HEK293T (cell line): ENCODE results near the gene SETBP1.

Experiments
- CTCF ChIA-PET: fragments of 350-600 bp; formaldehyde crosslinking; extraction: SDS; loops from one replicate; lab custom pipeline; 2021; ENCODE audit warnings: antibody characterized with exemption, inconsistent platforms; lab: Yijun Ruan, JAX
- POLR2A ChIA-PET: fragments of 350-600 bp; formaldehyde crosslinking; extraction: SDS; loops from one replicate; lab custom pipeline; 2020; ENCODE audit warnings: antibody characterized with exemption, inconsistent platforms; lab: Yijun Ruan, JAX
- DNase-seq: peaks from one replicate; pipeline ENCODE4 v3.0.0; 2012; ENCODE audit warnings: mixed read lengths; ENCODE audit errors: extremely low spot score
- ARNT ChIP-seq: fragments of 450-650 bp; IDR thresholded peaks from 2 replicates; pipeline ENCODE4 v1.6.1; 2017; ENCODE audit warnings: mild to moderate bottlenecking
- BHLHE40 ChIP-seq: fragments of 450-650 bp; IDR thresholded peaks from 2 replicates; pipeline ENCODE4 v1.6.1; 2016; ENCODE audit warnings: mild to moderate bottlenecking, moderate library complexity, borderline replicate concordance
- CTBP1 ChIP-seq: fragments of 450-650 bp; IDR thresholded peaks from 2 replicates; pipeline ENCODE4 v1.6.1; 2016; ENCODE audit warnings: borderline replicate concordance
- ELF4 ChIP-seq: fragments of 450-650 bp; IDR thresholded peaks from 2 replicates; pipeline ENCODE4 v1.6.1; 2017; ENCODE audit warnings: antibody characterized with exemption
- FOXA1 ChIP-seq: fragments of 450-650 bp; IDR thresholded peaks from 2 replicates; pipeline ENCODE4 v1.6.1; 2016; ENCODE audit warnings: mild to moderate bottlenecking
- FOXK2 ChIP-seq: fragments of 450-650 bp; IDR thresholded peaks from 2 replicates; pipeline ENCODE4 v1.6.1; 2016; ENCODE audit warnings: mild to moderate bottlenecking
- FOXM1 ChIP-seq: fragments of 450-650 bp; IDR thresholded peaks from 2 replicates; pipeline ENCODE4 v1.6.1; 2017; ENCODE audit warnings: mild to moderate bottlenecking, borderline replicate concordance
- HDGF ChIP-seq: fragments of 450-650 bp; IDR thresholded peaks from 2 replicates; pipeline ENCODE4 v1.6.1; 2017; ENCODE audit warnings: antibody characterized with exemption, borderline replicate concordance
- L3MBTL2 ChIP-seq: fragments of 450-650 bp; conservative IDR thresholded peaks from 2 replicates; pipeline ENCODE4 v1.6.1; 2016; ENCODE audit warnings: mild to moderate bottlenecking
- LEF1 ChIP-seq: fragments of 450-650 bp; IDR thresholded peaks from 2 replicates; pipeline ENCODE4 v1.6.1; 2017; ENCODE audit warnings: mild to moderate bottlenecking, borderline replicate concordance
- NFRKB ChIP-seq: fragments of 450-650 bp; IDR thresholded peaks from 2 replicates; pipeline ENCODE4 v1.6.1; 2016; ENCODE audit warnings: mild to moderate bottlenecking, moderate library complexity
- SP1 ChIP-seq: fragments of 450-650 bp; IDR thresholded peaks from 2 replicates; pipeline ENCODE4 v1.6.1; 2017
- SUZ12 ChIP-seq: fragments of 450-650 bp; IDR thresholded peaks from 2 replicates; pipeline ENCODE4 v1.6.1; 2016; ENCODE audit warnings: mild to moderate bottlenecking
- TARDBP ChIP-seq: fragments of 450-650 bp; IDR thresholded peaks from 2 replicates; pipeline ENCODE4 v1.6.1; 2016
- ZNF384 ChIP-seq: fragments of 450-650 bp; IDR thresholded peaks from 2 replicates; pipeline ENCODE4 v1.6.1; 2016
- TF ChIP-seq, protein P1 (sequence below): fragments of 450-650 bp; IDR thresholded peaks from 2 replicates; pipeline ENCODE4 v1.6.1; 2016

The SETBP1 gene

DNA sequence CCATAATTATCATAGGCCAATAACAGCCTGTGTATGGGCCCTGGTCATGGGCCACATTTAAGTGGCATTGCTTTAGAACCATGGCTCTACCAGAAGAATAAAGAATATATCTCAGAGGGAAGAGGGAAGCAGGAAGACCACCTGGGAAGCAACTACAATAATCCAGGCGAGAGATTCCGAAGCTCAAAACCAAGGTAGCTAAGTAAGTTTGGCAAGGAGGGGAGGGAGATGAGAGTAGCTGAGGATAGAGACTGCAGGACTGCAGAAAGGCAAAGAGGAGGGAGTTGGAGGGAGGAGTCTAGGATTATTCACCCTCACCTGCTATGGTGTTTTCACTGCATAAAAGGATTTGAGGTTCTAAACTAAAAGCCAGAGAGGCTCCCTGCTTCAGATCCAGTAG lies 293.5 kb downstream of the SETBP1 start:
- DNase-seq, result no peak
- ChIA-PET CTCF (no interaction called here), POLR2A (no interaction called here)
- no peak for TF ChIP-seq HDGF
- TF ChIP-seq ARNT, result no peak
- TF ChIP-seq CTBP1, result no peak
- TF ChIP-seq ZNF384, result no peak
- no peak for TF ChIP-seq FOXK2

DNA sequence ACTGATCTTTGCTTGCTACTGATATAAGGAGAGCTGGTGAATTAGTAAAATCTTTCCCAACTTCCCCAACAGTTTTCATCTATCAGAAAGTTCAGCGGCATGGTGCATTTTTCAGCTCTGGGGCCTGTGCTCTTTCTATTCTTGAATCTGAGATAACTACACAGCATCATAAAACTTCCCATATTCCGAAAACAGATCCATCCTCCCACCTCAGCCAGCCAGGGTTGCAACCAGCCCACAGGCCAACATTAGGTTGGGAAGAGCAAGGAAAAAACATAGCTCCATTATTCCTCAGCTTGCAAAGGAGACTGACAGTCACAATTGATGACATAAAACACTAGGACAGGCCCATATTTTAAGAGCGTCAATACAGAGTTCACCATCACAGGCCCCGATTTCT lies 297.2 kb downstream of the SETBP1 start:
- DNase-seq, result no peak
- ChIA-PET POLR2A (no interaction called here), CTCF (no interaction called here)
- TF ChIP-seq CTBP1 (no peak), NFRKB (no peak), BHLHE40 (no peak), TARDBP (no peak), L3MBTL2 (no peak), LEF1 (no peak)

DNA sequence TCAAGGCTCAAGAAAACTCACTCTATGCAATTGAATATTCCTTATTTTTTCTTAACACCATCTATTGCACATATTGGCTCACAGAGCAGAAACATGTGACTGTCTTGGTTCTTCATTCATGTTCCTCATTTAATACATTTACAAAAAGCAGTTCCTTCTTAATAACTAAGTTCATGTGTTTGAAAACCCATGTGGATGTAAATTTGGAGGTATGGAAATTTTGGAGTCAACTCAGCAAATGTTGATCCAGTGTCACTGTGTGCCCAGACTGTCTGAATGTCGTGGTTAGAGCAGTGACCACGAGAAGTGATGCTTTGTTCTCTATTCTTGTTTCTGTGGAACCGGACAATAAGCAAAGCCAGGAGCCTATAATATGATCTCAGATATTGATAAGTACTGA lies 299.1 kb downstream of the SETBP1 start:
- no peak for DNase-seq
- CTCF ChIA-PET, result no interaction called here
- POLR2A ChIA-PET, result no interaction called here
- TF ChIP-seq, protein P1, sequence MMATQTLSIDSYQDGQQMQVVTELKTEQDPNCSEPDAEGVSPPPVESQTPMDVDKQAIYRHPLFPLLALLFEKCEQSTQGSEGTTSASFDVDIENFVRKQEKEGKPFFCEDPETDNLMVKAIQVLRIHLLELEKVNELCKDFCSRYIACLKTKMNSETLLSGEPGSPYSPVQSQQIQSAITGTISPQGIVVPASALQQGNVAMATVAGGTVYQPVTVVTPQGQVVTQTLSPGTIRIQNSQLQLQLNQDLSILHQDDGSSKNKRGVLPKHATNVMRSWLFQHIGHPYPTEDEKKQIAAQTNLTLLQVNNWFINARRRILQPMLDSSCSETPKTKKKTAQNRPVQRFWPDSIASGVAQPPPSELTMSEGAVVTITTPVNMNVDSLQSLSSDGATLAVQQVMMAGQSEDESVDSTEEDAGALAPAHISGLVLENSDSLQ, result no peak
- TF ChIP-seq FOXM1 (no peak), BHLHE40 (no peak), ZNF384 (no peak), TARDBP (no peak), L3MBTL2 (no peak), NFRKB (no peak), ELF4 (no peak)

DNA sequence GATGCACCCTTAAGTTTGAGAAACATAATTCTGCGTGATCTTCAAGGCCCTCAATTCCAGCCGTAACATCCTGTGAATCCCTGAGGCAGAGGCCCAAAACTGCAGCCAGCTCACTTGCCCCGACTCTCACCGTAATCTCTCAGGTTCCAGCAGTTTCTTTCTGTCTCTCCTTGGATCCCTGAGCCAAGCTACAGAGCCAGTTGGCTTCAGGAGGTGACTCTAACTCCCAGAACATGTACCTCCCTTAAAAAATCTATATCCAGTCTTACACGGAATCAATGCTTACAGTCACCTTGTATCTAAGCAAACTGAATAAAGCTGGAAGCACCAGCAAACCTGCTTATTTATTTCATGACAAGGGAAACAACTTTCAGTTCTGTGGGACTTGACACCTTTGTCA lies 300.4 kb downstream of the SETBP1 start:
- TF ChIP-seq FOXK2 (no peak), SP1 (no peak), L3MBTL2 (no peak), CTBP1 (no peak), NFRKB (no peak), FOXA1 (no peak), ELF4 (no peak), ZNF384 (no peak), BHLHE40 (no peak), LEF1 (no peak), HDGF (no peak), FOXM1 (no peak), TARDBP (no peak)
- TF ChIP-seq, protein P1, result no peak
- CTCF ChIA-PET, result no interaction called here
- POLR2A ChIA-PET, result no interaction called here
- no peak for DNase-seq

DNA sequence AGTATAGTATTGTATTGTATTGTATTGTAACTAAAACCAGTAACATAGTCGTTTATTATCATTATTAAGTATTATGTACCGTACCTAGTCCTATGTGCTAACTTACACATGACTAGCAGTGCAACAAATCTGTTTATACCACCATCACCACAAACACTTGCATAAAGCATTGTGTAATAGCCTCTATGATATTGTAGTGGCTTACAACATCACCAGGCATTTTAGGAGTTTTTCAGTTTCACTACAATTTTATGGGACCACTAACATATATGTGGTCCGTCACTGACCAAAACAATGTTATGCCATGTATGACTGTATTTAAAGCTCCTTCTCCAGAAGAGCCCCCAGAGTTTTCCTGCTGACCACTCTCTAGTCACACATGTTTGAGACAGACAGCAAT lies 306.2 kb downstream of the SETBP1 start:
- CTCF ChIA-PET, result no interaction called here

DNA sequence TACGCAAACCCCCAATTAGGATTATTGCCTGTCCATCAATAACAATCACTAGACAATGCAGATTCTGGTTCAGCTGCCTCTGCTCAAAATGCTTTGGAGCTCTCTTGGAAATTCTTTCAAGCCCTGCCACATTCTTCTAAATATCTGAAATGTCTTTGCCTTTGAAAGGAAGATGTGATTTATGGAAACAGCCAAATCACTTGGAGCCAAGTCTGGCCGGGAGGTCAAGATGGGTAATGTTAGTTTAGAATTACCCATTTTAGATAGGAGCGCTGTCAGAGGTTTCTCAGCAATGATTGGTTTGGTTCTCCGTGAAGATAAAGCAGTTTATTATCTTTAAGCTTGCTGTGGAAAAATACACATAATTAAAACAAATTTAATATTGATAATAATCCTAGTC lies 306.7 kb downstream of the SETBP1 start:
- POLR2A ChIA-PET, result no interaction called here
- TF ChIP-seq ARNT, result no peak
- no peak for TF ChIP-seq FOXA1
- no peak for TF ChIP-seq L3MBTL2
- CTCF ChIA-PET, result no interaction called here
- no peak for DNase-seq

More for the DNA sequence above, 306.2 kb downstream of the SETBP1 start:
- no peak for DNase-seq
- POLR2A ChIA-PET, result no interaction called here
- TF ChIP-seq CTBP1 (no peak), L3MBTL2 (no peak), FOXA1 (no peak)
- TF ChIP-seq, protein P1, result no peak

DNA sequence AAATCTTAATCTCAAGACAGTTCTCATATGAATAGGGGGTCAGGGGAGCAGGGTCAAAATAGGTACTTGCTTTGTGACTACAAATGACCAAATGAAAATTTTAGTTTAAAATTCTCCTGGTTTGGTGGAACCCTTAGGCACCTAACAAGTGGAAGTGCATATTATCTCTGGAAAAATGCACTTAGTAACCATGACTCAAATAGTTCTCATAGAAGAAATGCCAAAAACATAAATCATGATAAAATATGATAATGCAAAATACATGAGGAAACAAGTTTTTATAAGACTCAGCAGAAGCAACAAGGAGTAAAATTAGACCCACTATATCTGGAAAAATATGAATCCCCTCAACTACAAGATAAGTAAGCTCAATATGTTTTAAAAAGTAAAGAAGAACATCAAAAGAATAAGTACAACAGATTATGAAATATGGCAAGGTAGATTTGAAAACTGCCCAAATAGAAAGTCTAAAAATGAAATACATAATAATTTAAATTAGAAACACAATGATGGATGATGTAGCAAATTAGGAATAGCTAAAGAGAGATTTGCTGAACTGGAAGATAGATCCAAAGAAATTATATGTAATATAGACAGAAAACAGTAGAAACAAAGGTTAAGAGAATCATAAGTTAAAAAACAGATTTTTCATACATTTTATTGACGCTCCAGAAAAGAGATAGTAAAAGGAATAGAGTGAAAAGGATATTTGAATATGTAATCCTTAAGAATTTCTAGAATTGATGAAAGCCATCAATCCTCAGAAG lies 308.3 kb downstream of the SETBP1 start:
- TF ChIP-seq CTBP1, result no peak
- TF ChIP-seq SUZ12, result no peak
- no peak for TF ChIP-seq ARNT
- no peak for TF ChIP-seq LEF1
- no peak for TF ChIP-seq ELF4
- no peak for TF ChIP-seq SP1
- no peak for TF ChIP-seq FOXA1
- DNase-seq, result no peak
- POLR2A ChIA-PET, result no interaction called here
- CTCF ChIA-PET, result no interaction called here
